Putamen (tissue), 1 donor: Measurements from ENCODE around the gene AVL9.
A peak's percentile ranks its signal among the peaks of the same experiment; 100 is the strongest.
"Not testable (repeated sequence)": the region's sequence is repeated elsewhere in the genome, so short reads cannot be mapped to it uniquely, and the experiment has no call there.

Source experiments
- DNase-seq: peaks from one replicate; pipeline ENCODE4 v3.0.0-alpha.2; 2016; ENCODE audit warnings: low spot score

AVL9 gene

GRCh38 chr7:32495298-32496051 lies at the start of gene AVL9:
TSS of gene AVL9 (plus strand) at chr7:32495489. CDS start at chr7:32495710, 221 bp downstream.
- peak; percentile 98 for DNase-seq

GRCh38 chr7:32447218-32447617 lies 48.1 kb upstream of the AVL9 start:
- DNase-seq: no peak

GRCh38 chr7:32453341-32454011 lies 41.8 kb upstream of the AVL9 start:
- peak; percentile 78 for DNase-seq

- no peak for DNase-seq
These were observed 37.3 kb upstream of the AVL9 start for GRCh38 chr7:32458025-32458424.

- DNase-seq: no peak
These were observed 35.5 kb upstream of the AVL9 start for GRCh38 chr7:32459788-32460187.

- no peak for DNase-seq
These were observed 33.8 kb upstream of the AVL9 start for GRCh38 chr7:32461484-32461883.

GRCh38 chr7:32462451-32462850 lies 32.8 kb upstream of the AVL9 start:
- DNase-seq: no peak

- DNase-seq: no peak
These were observed 32.3 kb upstream of the AVL9 start for GRCh38 chr7:32462977-32463376.

GRCh38 chr7:32464641-32465416 lies 30.5 kb upstream of the AVL9 start:
- not testable (repeated sequence) for DNase-seq

- not testable (repeated sequence) for DNase-seq
These were observed 25.3 kb upstream of the AVL9 start for GRCh38 chr7:32470004-32470403.

- DNase-seq: no peak
These were observed 24.4 kb upstream of the AVL9 start for GRCh38 chr7:32470871-32471270.

- no peak for DNase-seq
These were observed 23.3 kb upstream of the AVL9 start for GRCh38 chr7:32472015-32472414.

GRCh38 chr7:32474008-32474407 lies 21.3 kb upstream of the AVL9 start:
- no peak for DNase-seq

- no peak for DNase-seq
These were observed 18.3 kb upstream of the AVL9 start for GRCh38 chr7:32476816-32477648.

- DNase-seq: no peak
These were observed 17.7 kb upstream of the AVL9 start for GRCh38 chr7:32477649-32477980.

GRCh38 chr7:32479574-32480200 lies 15.6 kb upstream of the AVL9 start:
- peak; percentile 27 for DNase-seq

- DNase-seq: no peak
These were observed 14.1 kb upstream of the AVL9 start for GRCh38 chr7:32481176-32481575.

GRCh38 chr7:32481921-32482320 lies 13.4 kb upstream of the AVL9 start:
- DNase-seq: no peak

- no peak for DNase-seq
These were observed 5.5 kb upstream of the AVL9 start for GRCh38 chr7:32489788-32490126.

- peak; percentile 93 for DNase-seq
These were observed 5.0 kb upstream of the AVL9 start, which contains the start of gene LSM5 for GRCh38 chr7:32490127-32490796. TSS of gene LSM5 (minus strand) at chr7:32490380. CDS start at chr7:32490365, 15 bp downstream.

- DNase-seq: no peak
These were observed 367 bp upstream of the AVL9 start for GRCh38 chr7:32494946-32495297.
